A549 treated with Mapracorat at 1 μM for 4 hours (cell line): ENCODE results near the gene SIL1. TPM values are rescaled to one million over a fixed set of nuclear protein-coding genes. Genes with fewer than 3 reads are reported as not detected.

Experiments used
- total RNA-seq: library from RNA; stranded (reverse); fragments of 200-300 nt; extraction: Qiagen RNA extraction; gene quantifications from 5 replicates; pipeline ENCODE4 v1.2.3, GENCODE V29; 2022

SIL1 gene
- 24.3 to 27.2 TPM (median 25.9 TPM) in 5 replicates for total RNA-seq

GRCh38 chr5:139197710-139198669 lies at the start of gene SIL1:
TSS of gene SIL1 (minus strand) at chr5:139198368. CDS start at chr5:139127843, 70,525 bp downstream.

Other genes starting within 250 kb of the SIL1 start
- 156 to 198 TPM (median 171 TPM) in 5 replicates for gene MATR3, start 95.4 kb upstream of the SIL1 start, total RNA-seq
- gene PAIP2, start 143.5 kb upstream of the SIL1 start, total RNA-seq: 77.7 to 101 TPM (median 83.2 TPM) in 5 replicates
- gene SLC23A1, start 184.9 kb upstream of the SIL1 start, total RNA-seq: 1.1 to 1.8 TPM (median 1.3 TPM) in 5 replicates
- 0.29 TPM in 1 of 5 replicates, not detected in the others for gene MZB1, start 191.5 kb upstream of the SIL1 start, total RNA-seq
- gene PROB1, start 196.7 kb upstream of the SIL1 start, total RNA-seq: 0.15 to 0.29 TPM (median 0.22 TPM) in 5 replicates
- 3.9 to 6.0 TPM (median 5.3 TPM) in 5 replicates for gene SPATA24, start 205.7 kb upstream of the SIL1 start, total RNA-seq
- 5.6 to 9.3 TPM (median 8.1 TPM) in 5 replicates for gene DNAJC18, start 241.2 kb upstream of the SIL1 start, total RNA-seq